ENCODE data around the gene RLF. TPM values are rescaled to one million over a fixed set of nuclear protein-coding genes. Genes with fewer than 3 reads are reported as not detected.

RLF gene
- total RNA-seq, 2 donors from 2014 or later: 11.5 to 21.0 TPM

GRCh38 chr1:40267767-40268187, 106.6 kb downstream of the RLF start:
- DNase-seq: no peak
- Histone ChIP-seq H3K27me3 (no peaks in the 10 kb centered on the region), H3K36me3 (peaks cover 13% of the 10 kb centered on the region), H3K27ac (no peak overlapping the region), H3K9ac (ENCODE audit: low read depth in 2 of 2, low read length in 2 of 2) (no peak overlapping the region), H3K4me3 (no peak overlapping the region), H3K4me1 (no peaks in the 10 kb centered on the region), H3K9me3 (no peaks in the 10 kb centered on the region)
- intact Hi-C loops (cut with DNase I): no loop called here
- no peak for TF ChIP-seq CTCF (IDR thresholded peaks at IDR 0.05)

GRCh38 chr1:40268211-40268610, 107.0 kb downstream of the RLF start:
- H3K36me3 ChIP-seq: peaks cover 13% of the 10 kb centered on the region
- no peak overlapping the region for H3K9ac ChIP-seq (ENCODE audit: low read depth in 2 of 2, low read length in 2 of 2)
- no peak overlapping the region for H3K27ac ChIP-seq

GRCh38 chr1:40270152-40270834, 109.1 kb downstream of the RLF start:
- no peaks in the 10 kb centered on the region for H3K4me1 ChIP-seq
- intact Hi-C loops (cut with DNase I): no loop called here
- H3K4me3 ChIP-seq: no peak overlapping the region
- no peak for TF ChIP-seq CTCF (IDR thresholded peaks at IDR 0.05)
- H3K27me3 ChIP-seq: no peaks in the 10 kb centered on the region
- no peaks in the 10 kb centered on the region for H3K9me3 ChIP-seq
- no peak for DNase-seq
- no peak overlapping the region for H3K27ac ChIP-seq
- H3K9ac ChIP-seq (ENCODE audit: low read depth in 2 of 2, low read length in 2 of 2): no peak overlapping the region
- H3K36me3 ChIP-seq: peaks cover 13% of the 10 kb centered on the region

More at GRCh38 chr1:40268211-40268610, 107.0 kb downstream of the RLF start:
- Histone ChIP-seq H3K4me3 (no peak overlapping the region), H3K27me3 (no peaks in the 10 kb centered on the region), H3K9me3 (no peaks in the 10 kb centered on the region), H3K4me1 (no peaks in the 10 kb centered on the region)
- intact Hi-C loops (cut with DNase I): no loop called here
- no peak for TF ChIP-seq CTCF (IDR thresholded peaks at IDR 0.05)
- no peak for DNase-seq

- Histone ChIP-seq H3K4me3 (no peak overlapping the region), H3K27ac (no peak overlapping the region), H3K27me3 (no peaks in the 10 kb centered on the region), H3K36me3 (peaks cover 12% of the 10 kb centered on the region), H3K9me3 (no peaks in the 10 kb centered on the region), H3K4me1 (no peaks in the 10 kb centered on the region), H3K9ac (ENCODE audit: low read depth in 2 of 2, low read length in 2 of 2) (no peak overlapping the region)
- TF ChIP-seq CTCF (IDR thresholded peaks at IDR 0.05): no peak
- intact Hi-C loops (cut with DNase I): no loop called here
- no peak for DNase-seq
These were observed 111.5 kb downstream of the RLF start for GRCh38 chr1:40272653-40273213.

GRCh38 chr1:40273547-40274166, 112.5 kb downstream of the RLF start:
- intact Hi-C loops (cut with DNase I): no loop called here
- no peak for DNase-seq
- no peak overlapping the region for H3K27ac ChIP-seq
- H3K36me3 ChIP-seq: peaks cover 6% of the 10 kb centered on the region
- no peaks in the 10 kb centered on the region for H3K9me3 ChIP-seq
- H3K9ac ChIP-seq (ENCODE audit: low read depth in 2 of 2, low read length in 2 of 2): no peak overlapping the region
- no peaks in the 10 kb centered on the region for H3K27me3 ChIP-seq
- no peaks in the 10 kb centered on the region for H3K4me1 ChIP-seq
- H3K4me3 ChIP-seq: no peak overlapping the region
- TF ChIP-seq CTCF (IDR thresholded peaks at IDR 0.05): no peak

All from colonic mucosa (tissue), 4 donors.